SK-N-SH (cell line): ENCODE data around the gene CPNE8. TPM values are rescaled to one million over a fixed set of nuclear protein-coding genes. Genes with fewer than 3 reads are reported as not detected.

Experiments used
- CTCF ChIA-PET: fragments of 300-600, 350-600 bp; formaldehyde crosslinking; extraction: SDS; loops from one replicate; lab custom pipeline; 2021; lab: Yijun Ruan, JAX
- POLR2A ChIA-PET: fragments of 350-600 bp; sonication (Branson Sonifier 250); formaldehyde crosslinking; extraction: SDS; loops from one replicate; lab custom pipeline; 2020; ENCODE audit warnings: antibody characterized with exemption, inconsistent platforms; lab: Yijun Ruan, JAX
- DNase-seq: peaks from one replicate; pipeline ENCODE4 v3.0.0; 2012
- H2AFZ ChIP-seq: fragments of 200-600 bp; sonication (generic); 2 replicates; pipeline ENCODE4 v1.8.1; 2016; ENCODE audit warnings: antibody characterized with exemption, mild to moderate bottlenecking, low read depth
- H3F3A ChIP-seq: fragments of 200-600 bp; sonication (generic); replicated peaks from 2 replicates; pipeline ENCODE3; 2016; ENCODE audit warnings: antibody characterized with exemption, mild to moderate bottlenecking; ENCODE audit not compliant: insufficient read depth
- H3K27ac ChIP-seq, 2 experiments: fragments of 200-500 bp in 1 of 2; fragments of 200-600 bp in 1 of 2; sonication (Bioruptor generic) in 1 of 2; sonication (generic), shearing (Covaris generic) in 1 of 2; 2 replicates each; pipeline versions ENCODE4 v1.5.1 to v1.6.1; 2014 to 2016; ENCODE audit warnings: low read depth in 2 of 2, inconsistent platforms in 1 of 2, low read length in 1 of 2, mild to moderate bottlenecking in 1 of 2, mixed read lengths in 1 of 2
- H3K27me3 ChIP-seq: fragments of 200-600 bp; sonication (generic), shearing (Covaris generic); 2 replicates; pipeline ENCODE4 v1.6.1; 2016; ENCODE audit warnings: mixed run types; ENCODE audit not compliant: insufficient read depth
- H3K36me3 ChIP-seq, 2 experiments: fragments of 200-500 bp in 1 of 2; fragments of 200-600 bp in 1 of 2; sonication (Bioruptor generic) in 1 of 2; sonication (generic) in 1 of 2; replicated peaks in 1 of 2; 2 replicates each; pipeline versions ENCODE3 to v1.5.1; 2014 to 2016; ENCODE audit warnings: low read length in 1 of 2, mild to moderate bottlenecking in 1 of 2; ENCODE audit not compliant: insufficient read depth in 2 of 2, control insufficient read depth in 1 of 2
- H3K4me1 ChIP-seq, 2 experiments: fragments of 200-500 bp in 1 of 2; fragments of 200-600 bp in 1 of 2; sonication (Bioruptor generic) in 1 of 2; sonication (generic), shearing (Covaris generic) in 1 of 2; 2 replicates each; pipeline versions ENCODE4 v1.5.1 to v1.6.1; 2014 to 2016; ENCODE audit warnings: low read depth in 1 of 2, low read length in 1 of 2, mixed run types in 1 of 2; ENCODE audit not compliant: insufficient read depth in 2 of 2, control insufficient read depth in 1 of 2
- H3K4me2 ChIP-seq: fragments of 200-600 bp; sonication (generic), shearing (Covaris generic); 2 replicates; pipeline ENCODE4 v1.6.1; 2017; ENCODE audit warnings: mixed run types
- H3K4me3 ChIP-seq, 2 experiments: fragments of 200-500 bp in 1 of 2; fragments of 200-600 bp in 1 of 2; sonication (Bioruptor generic) in 1 of 2; sonication (generic), shearing (Covaris generic) in 1 of 2; 2 replicates each; pipeline versions ENCODE4 v1.5.1 to v1.8.1; 2014 to 2016; ENCODE audit warnings: low read depth in 2 of 2, inconsistent platforms in 1 of 2, low read length in 1 of 2, mild to moderate bottlenecking in 1 of 2, mixed read lengths in 1 of 2, moderate library complexity in 1 of 2
- H3K79me2 ChIP-seq: fragments of 200-600 bp; sonication (generic); 2 replicates; pipeline ENCODE4 v1.8.1; 2017; ENCODE audit warnings: mild to moderate bottlenecking; ENCODE audit not compliant: insufficient read depth
- H3K9ac ChIP-seq: fragments of 200-600 bp; sonication (generic); 2 replicates; pipeline ENCODE4 v1.6.1; 2017; ENCODE audit warnings: mixed run types
- H3K9me2 ChIP-seq: fragments of 200-600 bp; sonication (generic); 2 replicates; pipeline ENCODE4 v1.6.1; 2017; ENCODE audit warnings: mixed run types
- H3K9me3 ChIP-seq: fragments of 200-600 bp; sonication (generic); 2 replicates; pipeline ENCODE4 v1.6.1; 2017; ENCODE audit warnings: mixed run types, mild to moderate bottlenecking, moderate library complexity
- H4K20me1 ChIP-seq: fragments of 200-600 bp; sonication (generic); 2 replicates; pipeline ENCODE4 v1.6.1; 2017; ENCODE audit warnings: mild to moderate bottlenecking, mixed run types; ENCODE audit not compliant: insufficient read depth
- EZH2phosphoT487 ChIP-seq: fragments of 200-600 bp; sonication (generic); IDR thresholded peaks from 2 replicates; pipeline ENCODE4 v1.6.1; 2017; ENCODE audit warnings: low read depth, mixed run types, mild to moderate bottlenecking, antibody characterized with exemption, moderate library complexity, borderline replicate concordance
- GATA2 ChIP-seq: sonication (generic); formaldehyde crosslinking; IDR thresholded peaks from 2 replicates; pipeline ENCODE4 v1.5.0; 2020; ENCODE audit warnings: mild to moderate bottlenecking, missing genetic modification reagents
- JUND ChIP-seq: IDR thresholded peaks from 2 replicates; pipeline ENCODE4 v1.4.0; 2012
- MEF2A ChIP-seq: IDR thresholded peaks from 2 replicates; pipeline ENCODE4 v1.4.0; 2012; ENCODE audit warnings: low read depth, borderline replicate concordance
- MXI1 ChIP-seq: IDR thresholded peaks from 2 replicates; pipeline ENCODE4 v1.6.1; 2012; ENCODE audit warnings: mild to moderate bottlenecking, low read depth, low read length, improper control_type of control experiment
- PBX3 ChIP-seq: IDR thresholded peaks from 2 replicates; pipeline ENCODE4; 2012
- POLR2AphosphoS5 ChIP-seq: IDR thresholded peaks from 2 replicates; pipeline ENCODE4 v1.6.1; 2012; ENCODE audit warnings: low read depth, low read length
- REST ChIP-seq: IDR thresholded peaks from 2 replicates; pipeline ENCODE4 v1.6.1; 2012; ENCODE audit warnings: mild to moderate bottlenecking, low read depth, low read length, moderate library complexity
- RFX5 ChIP-seq: IDR thresholded peaks from 2 replicates; pipeline ENCODE4 v1.6.1; 2012; ENCODE audit warnings: mild to moderate bottlenecking, improper control_type of control experiment, low read length
- SMC3 ChIP-seq: IDR thresholded peaks from 2 replicates; pipeline ENCODE4 v1.6.1; 2012; ENCODE audit warnings: low read depth, low read length, improper control_type of control experiment
- TAF1 ChIP-seq: IDR thresholded peaks from 2 replicates; pipeline ENCODE4 v1.6.1; 2012; ENCODE audit warnings: low read depth, mild to moderate bottlenecking, low read length, moderate library complexity, borderline replicate concordance
- TCF12 ChIP-seq: IDR thresholded peaks from 2 replicates; pipeline ENCODE4 v1.4.0; 2012
- WGBS: methylation state at CpG from one replicate; pipeline ENCODE4 v1.1.6; 2017; ENCODE audit warnings: low lambda C conversion rate; 5-methylcytosine and 5-hydroxymethylcytosine counted together
- polyA plus RNA-seq, 3 experiments: library from polyadenylated mRNA; depleted of rRNA; stranded (reverse); fragments of >200 nt; gene quantifications; 2 replicates each; pipeline ENCODE4 v1.2.3, GENCODE V29; 2012

Gene CPNE8
- polyA plus RNA-seq, 1 of the 3 experiments (the other 2 are of a cell fraction), result not detected

GRCh38 chr12:38932320-38932719 lies 26.9 kb upstream of the CPNE8 start:
- H2AFZ ChIP-seq, result no peak overlapping the region
- no peaks in the 10 kb centered on the region for H4K20me1 ChIP-seq
- CTCF ChIA-PET, result interaction anchor here (1.3 to 3.0 kb wide), 3 partner anchors 11 to 341 kb away, joined by 3 to 13 read pairs (median 8); no protein-coding TSS in a partner anchor
- no peak overlapping the region for H3K4me2 ChIP-seq
- no peaks in the 10 kb centered on the region for H3K36me3 ChIP-seq
- 78% methylated on average over 7 of the region's 7 CpGs for WGBS
- no peaks in the 10 kb centered on the region for H3K4me1 ChIP-seq
- H3K79me2 ChIP-seq, result no peaks in the 10 kb centered on the region
- H3K9me2 ChIP-seq, result no peaks in the 10 kb centered on the region
- no peak for DNase-seq
- no peaks in the 10 kb centered on the region for H3K27me3 ChIP-seq
- no peak overlapping the region for H3K9ac ChIP-seq
- no peak for TF ChIP-seq TAF1
- no peak for TF ChIP-seq REST
- no peak for TF ChIP-seq MXI1
- no peak for TF ChIP-seq MEF2A
- TF ChIP-seq SMC3, result no peak
- no peak for TF ChIP-seq POLR2AphosphoS5
- no peak for TF ChIP-seq PBX3
- no peak for TF ChIP-seq TCF12
- TF ChIP-seq RFX5, result no peak
- TF ChIP-seq JUND, result no peak
- TF ChIP-seq, all 33 proteins: peak for 0
- Histone ChIP-seq H3K4me3 (no peak overlapping the region), H3K9me3 (no peaks in the 10 kb centered on the region), H3F3A (no peaks in the 10 kb centered on the region), H3K27ac (no peak overlapping the region)
- POLR2A ChIA-PET, result no interaction called here

- H3K4me2 ChIP-seq, result no peak overlapping the region
- TF ChIP-seq EZH2phosphoT487 (no peak), GATA2 (no peak)
- TF ChIP-seq, all 33 proteins: peak for 0
- POLR2A ChIA-PET, result no interaction called here
Observed at GRCh38 chr12:38931461-38931860, 26.1 kb upstream of the CPNE8 start.

More at GRCh38 chr12:38931461-38931860, 26.1 kb upstream of the CPNE8 start:
- no peaks in the 10 kb centered on the region for H3K79me2 ChIP-seq
- no peak for DNase-seq
- no peaks in the 10 kb centered on the region for H4K20me1 ChIP-seq
- H3K36me3 ChIP-seq, result no peaks in the 10 kb centered on the region
- H3K9me3 ChIP-seq, result no peaks in the 10 kb centered on the region
- no peaks in the 10 kb centered on the region for H3F3A ChIP-seq
- no peak overlapping the region for H3K9ac ChIP-seq
- no peaks in the 10 kb centered on the region for H3K9me2 ChIP-seq
- WGBS, result 73% methylated on average over 8 of the region's 8 CpGs
- no peak overlapping the region for H2AFZ ChIP-seq
- no peak overlapping the region for H3K27ac ChIP-seq
- CTCF ChIA-PET, result interaction anchor here (2.0 to 3.0 kb wide), 2 partner anchors 10 to 172 kb away, joined by 8 to 13 read pairs; no protein-coding TSS in a partner anchor
- no peak overlapping the region for H3K4me3 ChIP-seq
- no peaks in the 10 kb centered on the region for H3K27me3 ChIP-seq
- H3K4me1 ChIP-seq, result no peaks in the 10 kb centered on the region
